AML-193 (cell line): ENCODE data around the gene NTNG2.
A peak's percentile ranks its signal among the peaks of the same experiment; 100 is the strongest.

ENCODE experiments used
- DNase-seq, 2 experiments: peaks; one replicate each; lab custom pipeline; 2025; lab: John Stamatoyannopoulos, UW

Gene NTNG2

DNA sequence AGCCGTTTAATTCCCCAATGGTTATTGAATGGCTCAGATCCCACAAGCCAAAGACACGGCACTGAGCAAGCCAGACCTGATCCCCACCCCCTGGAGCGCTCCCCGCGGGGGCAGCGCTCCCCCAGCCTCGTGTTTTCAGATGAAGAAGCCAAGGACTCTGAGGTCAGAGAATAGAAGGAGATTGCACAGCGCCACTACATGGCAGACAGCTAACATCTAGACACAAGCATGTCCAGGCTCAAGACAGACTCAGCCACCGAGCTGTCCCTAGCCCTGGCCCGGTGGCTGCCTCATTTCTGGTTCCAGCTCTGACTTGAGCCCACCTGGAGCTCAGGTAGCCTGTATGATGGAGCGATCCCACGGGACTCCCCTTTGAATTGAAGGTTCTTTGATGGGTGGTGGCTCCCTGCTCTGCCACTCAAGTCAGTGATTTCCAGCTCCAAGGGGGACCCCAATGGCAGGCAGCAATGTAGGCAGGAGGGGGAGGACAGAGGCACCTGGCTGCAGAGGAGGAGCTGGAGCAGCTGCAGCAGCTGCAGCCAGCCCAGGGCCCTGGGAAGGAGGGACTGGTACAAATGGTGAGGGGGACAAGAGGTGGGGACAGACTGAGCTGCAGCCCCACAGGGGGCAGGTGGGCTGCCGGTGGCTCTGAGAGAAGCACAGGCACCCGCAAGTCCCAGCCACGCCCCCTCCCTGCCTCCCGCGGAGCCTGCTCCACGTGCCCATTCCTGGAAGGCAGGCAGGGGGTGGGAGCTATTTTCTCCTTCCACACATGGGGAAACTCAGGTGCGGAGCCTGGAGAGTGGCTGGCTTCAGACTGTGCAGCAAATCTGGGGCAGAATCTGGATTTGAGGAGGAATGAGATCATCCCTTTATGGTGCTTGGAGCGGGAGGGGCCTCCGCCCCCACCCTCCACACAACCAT is 40.2 kb downstream of the NTNG2 start:
- DNase-seq: no peak

DNA sequence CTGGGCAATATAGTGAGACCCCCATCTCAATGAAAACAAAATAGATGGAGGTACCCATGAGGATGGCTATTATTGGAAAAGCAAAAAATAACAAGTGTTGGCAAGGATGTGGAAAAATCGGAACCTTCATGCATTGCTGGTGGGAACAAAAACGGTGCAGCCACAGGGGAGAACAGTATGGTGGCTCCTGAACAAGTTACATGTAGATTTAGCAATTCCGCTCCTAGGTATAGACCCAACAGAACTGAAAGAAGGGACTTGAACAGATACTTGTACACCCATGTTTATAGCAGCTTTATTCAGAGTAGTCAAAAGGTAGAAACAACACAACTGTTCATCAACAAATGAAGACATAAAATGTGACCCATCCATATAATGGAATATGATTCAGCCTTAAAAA is 43.0 kb downstream of the NTNG2 start:
- DNase-seq: no peak

DNA sequence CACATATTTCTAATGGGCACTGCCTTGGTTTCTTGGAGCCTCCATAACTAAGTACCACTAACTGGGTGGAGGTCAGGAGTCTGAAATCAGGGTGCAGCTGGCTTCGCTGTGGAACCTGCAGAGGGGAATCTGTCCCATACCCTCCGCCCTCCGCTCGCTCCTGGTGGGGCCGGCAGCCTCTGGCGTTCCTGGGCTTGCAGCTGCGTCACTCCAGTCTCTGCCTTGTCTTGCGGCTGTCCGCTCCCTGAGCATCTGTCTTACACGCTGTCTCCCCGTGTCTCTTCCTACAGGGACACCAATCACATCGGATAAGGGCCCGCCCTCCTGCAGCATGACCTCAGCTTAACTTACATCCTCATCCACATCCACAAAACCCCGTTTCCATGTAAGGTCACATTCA is 45.4 kb downstream of the NTNG2 start:
- no peak for DNase-seq

DNA sequence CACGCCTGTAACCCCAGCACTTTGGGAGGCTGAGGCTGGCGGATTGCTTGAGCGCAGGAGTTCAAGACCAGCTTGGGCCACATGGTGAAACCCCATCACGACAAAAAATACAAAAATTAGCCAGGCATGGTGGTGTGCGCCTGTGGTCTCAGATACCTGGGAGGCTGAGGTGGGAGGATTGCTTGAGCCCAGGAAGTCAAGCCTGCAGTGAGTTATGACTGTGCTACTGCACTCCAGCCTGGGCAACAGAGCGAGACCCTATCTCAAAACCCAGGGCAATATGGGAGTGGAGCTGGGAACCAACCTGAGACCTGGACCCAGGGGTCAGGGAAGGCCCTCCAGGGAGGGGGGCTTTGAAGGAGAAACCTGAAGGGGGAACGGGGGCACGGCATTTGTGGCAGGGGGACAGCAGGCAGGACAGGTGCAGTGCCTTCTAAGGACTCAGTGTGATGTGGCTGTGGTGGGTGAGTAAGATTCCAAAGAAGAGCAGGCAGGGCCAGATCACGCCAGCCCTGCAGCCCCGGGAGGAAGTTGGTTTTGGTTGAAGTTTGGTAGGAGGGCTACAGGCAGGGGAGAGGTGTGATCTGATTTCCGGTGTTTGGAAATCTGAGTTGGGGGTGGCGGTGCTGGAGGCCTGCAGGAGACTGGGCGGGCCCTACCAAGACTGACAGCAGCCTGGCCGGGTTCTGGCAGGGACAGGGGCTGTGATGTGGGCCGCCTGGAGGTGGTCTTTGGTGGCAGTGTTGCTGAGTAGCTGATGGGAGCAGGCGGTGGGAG is 46.2 kb downstream of the NTNG2 start:
- DNase-seq: no peak

DNA sequence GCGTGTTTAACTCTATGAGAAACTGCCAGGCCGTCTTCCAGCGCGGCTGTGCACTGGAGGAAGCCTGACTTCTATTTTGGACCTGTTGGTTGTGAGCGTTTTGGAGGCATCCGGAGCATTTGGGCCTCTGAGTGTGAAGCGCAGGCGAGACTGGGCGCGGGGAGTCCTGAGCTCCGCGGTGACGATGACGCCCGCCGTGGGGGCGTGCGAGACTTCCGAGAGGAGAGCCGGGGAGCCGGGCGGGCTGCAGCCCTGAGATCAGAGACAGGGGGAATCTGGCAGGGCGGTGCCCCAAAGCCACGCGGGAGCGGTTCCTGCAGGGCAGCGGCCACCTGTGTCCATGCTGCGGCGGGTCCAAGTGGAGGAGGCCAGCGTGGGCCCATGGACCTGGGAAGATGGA is 47.4 kb downstream of the NTNG2 start:
- no peak for DNase-seq

DNA sequence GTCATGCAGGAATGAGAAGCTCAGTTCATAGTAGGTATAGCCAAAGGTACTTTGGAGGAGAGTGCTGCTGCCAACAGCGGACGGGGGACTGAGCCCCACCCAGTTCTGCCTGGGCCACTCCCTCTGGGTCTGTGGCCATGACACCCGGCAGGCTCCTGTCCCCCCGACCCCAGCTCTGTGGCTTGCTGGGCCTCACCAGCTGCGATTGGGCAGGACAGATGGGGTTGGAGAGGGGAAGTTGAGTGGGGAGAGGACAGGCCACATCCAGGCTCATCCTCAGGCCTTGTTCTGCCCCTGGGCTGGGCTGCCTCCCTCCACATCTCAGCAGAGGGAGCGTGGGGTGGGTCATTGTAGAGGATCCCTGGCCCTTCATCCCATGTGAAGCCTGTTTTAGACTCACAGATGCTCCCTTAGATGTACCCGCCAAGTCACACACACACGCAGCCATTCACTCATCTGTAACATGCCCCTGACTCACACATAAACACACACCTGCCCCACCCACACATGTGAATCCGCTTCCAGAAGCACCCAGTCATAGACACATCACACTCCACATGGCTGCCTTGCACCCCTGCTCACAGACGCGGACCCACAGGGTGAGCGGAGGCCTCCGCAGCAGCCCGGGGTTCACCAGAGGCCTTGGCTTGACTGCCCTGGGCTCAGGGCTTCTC is 48.8 kb downstream of the NTNG2 start:
- no peak for DNase-seq

DNA sequence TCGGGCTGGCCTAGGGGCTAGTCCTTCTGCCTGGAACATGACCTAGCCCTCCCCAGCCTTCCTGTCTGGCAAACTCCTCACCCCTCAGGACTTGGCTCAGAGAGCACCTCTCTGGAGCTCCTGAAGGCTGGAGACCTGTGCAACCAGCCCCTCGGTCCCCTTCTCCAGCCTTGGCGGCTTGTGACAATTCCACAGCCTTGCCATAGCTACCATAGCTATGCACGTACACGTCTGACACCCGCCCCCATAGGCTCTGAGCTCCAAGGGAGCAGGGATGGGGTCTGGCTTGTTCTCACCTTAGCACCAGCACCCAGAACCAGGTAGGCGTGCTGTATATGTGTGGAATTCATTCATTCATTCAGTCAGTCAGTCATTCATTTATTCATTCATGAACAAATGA is 49.7 kb downstream of the NTNG2 start:
- no peak for DNase-seq

DNA sequence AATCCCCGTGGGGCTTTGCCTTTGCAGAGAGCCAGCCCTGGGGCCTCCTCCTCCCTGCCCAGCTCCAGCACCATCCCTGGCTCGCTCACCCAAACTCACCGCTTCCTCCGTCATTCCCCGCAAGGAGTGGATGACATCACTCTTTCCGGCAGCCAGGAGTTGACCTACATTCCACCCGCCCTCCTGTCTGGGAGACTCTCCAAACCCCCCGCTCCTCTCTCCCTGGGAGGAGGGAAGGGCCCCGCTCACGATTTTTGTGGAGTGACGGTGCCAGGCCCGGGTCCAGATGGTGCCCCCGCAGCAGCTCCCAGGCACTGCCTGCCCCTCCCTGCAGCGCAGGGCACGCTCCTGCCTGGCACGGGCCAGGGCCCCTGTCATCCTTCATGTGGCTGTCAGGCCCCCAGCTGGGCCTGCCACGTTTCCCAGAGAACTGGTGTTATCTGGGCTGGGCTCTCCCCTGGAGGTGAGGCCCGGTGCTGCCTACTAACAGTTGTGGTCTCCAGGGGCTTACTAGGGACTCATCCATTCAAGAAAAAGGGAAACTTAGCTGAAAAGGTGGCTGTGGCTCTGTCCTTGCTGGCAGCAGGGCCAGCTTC is 52.3 kb downstream of the NTNG2 start:
- no peak for DNase-seq

DNA sequence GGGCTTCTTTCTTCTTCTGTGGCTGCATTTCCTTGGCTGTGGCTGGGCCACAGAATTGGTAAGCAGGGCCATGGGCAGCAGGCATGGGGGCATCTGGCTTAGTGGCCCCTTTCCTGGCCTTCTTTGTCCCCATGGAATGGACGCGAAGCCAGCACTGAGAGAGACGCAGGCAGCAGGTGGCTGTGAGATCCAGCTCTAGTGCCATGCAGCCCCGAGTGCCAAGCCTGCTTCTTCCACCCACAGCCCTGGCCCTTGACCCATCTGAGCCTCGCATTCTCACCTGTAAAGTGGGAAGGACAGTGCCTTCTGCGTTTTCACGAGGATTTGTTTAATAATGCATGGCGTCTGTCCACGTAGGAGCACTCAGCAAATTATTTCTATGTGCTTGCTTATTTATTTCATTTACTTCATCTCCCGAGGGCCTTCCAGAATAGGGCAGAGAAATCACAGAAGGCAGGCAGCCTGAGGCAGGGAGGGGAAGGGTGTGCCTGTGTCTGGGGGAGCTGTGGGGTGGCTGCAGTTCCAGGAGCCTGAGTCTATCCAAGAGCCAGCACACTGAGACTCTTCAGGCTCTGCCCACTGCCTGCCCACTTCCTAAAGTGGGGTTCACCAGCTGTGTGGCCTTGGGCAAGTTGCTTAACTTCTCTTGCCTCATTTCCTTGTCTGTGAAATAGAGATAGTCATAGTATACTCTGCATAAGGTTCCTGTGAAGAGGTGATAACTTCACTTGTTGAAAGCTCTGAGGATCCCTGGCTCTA is 55.2 kb downstream of the NTNG2 start:
- peak; percentile 83 to 84 for DNase-seq

DNA sequence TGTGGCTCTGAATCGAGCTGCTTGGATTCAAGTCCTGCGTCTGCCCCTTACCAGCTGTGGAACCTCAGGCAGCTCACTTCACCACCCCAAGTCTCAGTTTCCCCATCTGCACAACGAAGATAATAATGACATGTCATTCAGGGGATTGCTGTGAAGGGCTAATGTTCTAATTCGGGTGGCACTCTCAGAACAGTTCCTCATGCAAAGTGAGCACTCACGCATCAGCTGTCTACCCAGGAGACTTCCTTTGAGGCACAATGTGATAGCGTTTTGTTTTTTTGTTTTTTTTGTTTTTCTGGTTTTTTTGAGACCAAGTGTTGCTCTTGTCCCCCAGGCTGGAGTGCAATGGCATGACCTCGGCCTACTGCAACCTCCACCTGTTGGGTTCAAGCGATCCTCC is 56.4 kb downstream of the NTNG2 start:
- DNase-seq: no peak

DNA sequence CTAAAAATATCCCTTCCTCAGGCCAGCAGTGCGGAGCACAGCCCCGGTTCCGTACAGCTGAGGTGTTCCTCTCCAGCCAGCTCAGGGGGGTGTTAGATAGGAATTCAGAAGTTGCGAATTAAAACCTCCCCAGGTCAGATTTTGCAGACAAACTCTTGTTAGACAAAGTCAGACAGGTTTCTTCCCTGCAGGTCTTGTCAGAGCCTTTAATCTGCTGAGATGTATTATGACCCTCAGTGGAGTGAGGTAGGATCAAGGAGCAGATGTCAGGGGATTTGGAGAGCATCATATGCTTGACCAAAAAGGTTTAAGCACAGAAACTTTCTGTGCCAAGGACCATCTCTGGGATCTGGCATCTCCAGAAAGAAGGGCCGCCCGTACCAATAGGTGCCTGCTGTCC is 60.1 kb downstream of the NTNG2 start:
- DNase-seq: no peak

DNA sequence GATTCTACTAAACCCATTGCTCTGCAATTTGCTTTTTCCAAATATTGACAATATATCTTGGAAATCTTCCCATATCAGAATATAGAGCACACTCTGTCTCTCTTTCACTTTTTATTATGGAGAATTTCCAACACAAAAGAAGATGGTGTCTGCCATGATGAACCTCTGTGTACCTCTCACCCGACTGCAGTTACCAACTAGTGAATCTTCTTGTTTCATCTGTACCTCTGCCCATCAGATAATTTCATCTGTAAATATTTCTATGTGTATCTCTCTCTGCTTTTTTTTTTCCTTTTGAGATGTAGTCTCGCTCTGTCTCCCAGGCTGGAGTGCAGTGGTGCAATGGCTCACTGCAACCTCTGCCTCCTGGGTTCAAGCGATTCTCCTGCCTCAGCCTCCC is 62.8 kb downstream of the NTNG2 start:
- DNase-seq: no peak

DNA sequence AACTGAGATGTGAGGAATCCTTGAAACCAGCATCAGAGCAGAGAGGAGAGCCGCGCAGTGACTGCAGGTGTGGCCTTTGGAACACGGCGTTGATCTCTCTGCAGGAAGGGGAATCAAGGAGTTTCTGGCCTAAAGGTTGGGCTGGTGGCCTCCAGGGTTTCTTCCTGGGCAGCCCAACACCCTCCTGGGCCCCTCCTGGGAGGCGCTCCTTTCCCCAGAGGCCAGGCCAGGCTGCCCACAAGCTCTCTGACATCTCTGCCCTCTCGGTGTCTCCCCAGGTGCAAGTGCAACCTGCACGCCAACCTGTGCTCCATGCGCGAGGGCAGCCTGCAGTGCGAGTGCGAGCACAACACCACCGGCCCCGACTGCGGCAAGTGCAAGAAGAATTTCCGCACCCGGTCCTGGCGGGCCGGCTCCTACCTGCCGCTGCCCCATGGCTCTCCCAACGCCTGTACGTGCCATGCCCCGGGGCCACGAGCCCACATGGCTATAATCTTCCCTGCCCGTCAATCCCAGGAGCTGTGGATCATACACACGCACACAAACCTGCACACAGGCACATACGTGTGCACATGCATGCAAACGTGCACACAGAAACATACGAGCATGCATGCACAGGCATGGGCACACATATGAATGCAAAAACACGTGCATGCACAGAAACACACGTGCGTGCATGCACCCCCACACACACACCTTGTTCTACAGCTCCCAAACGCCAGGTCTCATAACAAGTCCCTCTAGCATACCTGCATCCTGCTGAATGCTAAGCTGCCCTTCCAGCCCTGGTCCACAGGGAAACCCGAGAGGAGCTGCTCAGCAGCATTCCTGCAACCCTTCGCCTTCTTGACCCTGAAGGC is 64.9 kb downstream of the NTNG2 start:
- DNase-seq: no peak

DNA sequence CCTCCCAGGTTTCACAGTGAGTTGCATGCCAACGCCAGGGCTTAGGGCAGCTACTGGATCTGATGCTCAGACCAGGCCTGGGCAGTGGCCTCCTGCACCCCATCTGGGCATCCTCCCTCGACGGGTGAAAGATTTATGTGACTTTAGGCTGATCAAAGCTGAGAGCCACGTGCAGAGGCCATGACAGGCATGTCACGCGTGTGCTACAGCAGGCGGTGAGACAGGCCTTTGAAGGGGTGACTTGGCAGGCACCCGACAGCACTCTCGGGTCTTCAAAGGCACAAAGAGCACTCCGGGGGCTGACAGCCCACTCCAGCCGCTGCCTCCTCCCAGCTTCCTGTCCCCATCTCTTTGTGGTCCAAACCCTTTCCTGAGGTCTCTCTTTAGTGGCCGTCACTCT is 66.2 kb downstream of the NTNG2 start:
- no peak for DNase-seq

DNA sequence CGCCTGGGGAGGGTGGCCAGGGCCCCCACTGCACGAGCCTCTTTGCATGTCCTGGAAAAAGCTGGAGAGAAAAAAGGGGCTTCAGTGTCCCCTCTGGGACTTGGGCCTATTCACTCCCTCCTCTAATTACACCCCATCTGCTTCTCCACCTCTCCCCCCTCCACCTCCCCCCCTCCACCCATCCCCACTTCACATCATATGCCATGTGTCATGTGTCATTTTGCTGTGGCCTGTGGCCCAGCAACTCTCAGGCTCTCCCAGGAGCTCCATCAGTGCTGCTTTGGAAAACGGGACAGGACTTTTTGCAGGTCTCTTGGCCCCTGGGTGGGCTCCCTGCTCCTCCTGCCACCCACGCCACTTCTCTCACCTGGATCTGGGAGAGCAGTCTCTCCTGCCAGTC is 68.7 kb downstream of the NTNG2 start:
- DNase-seq: no peak

DNA sequence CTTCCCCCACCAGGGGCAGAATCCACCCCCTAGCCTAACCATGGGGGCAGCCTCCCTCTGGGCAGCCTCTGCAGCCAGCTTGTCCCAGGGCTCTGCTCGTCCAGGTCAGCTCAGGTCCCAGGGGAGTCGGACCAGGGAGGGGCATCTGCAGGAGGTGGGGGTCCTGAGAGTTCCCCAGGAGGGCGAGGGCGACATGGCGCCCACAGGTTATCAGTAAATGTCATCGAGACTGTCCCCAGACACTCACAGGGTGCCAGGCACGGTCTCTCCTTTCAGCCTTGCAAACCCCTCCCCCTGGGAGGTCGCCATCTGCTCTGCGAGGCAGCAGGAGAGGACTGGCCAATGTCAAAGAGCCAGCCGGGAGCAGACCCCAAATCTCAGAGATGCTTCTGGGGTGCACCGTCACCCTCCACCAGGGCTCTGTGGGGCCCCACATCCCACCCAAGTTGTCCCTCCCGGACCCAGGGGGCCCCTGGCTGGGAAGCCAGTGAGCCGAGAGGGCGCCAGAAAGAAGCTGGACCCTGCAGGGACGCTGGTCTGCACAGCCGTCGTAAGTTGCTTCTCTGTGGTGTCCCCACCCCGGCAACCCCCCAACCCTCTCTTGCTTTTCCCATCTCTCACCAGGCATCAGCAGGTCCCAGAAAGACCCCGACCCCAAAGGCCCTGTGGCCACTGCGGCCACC is 69.3 kb downstream of the NTNG2 start:
- no peak for DNase-seq

DNA sequence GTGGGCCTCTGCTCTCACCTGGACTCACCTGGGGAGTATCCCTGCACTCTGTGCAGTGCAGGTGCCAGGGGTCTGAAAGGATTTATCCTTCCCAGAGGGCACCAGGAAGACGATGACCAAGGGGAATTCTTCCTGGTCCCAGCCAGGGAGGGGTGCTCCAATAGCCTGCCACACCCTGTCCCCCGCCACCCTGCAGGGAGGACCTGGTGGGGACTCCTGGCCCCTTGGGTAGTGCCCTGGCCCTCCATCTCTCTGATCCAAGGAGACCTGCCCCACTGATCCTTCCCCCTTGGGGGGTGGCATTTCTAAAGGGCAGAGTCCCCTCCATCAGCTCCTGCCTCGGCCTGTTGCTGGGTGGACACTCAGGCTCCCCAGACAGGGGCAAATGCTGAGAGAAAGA is 70.7 kb downstream of the NTNG2 start:
- DNase-seq: no peak

DNA sequence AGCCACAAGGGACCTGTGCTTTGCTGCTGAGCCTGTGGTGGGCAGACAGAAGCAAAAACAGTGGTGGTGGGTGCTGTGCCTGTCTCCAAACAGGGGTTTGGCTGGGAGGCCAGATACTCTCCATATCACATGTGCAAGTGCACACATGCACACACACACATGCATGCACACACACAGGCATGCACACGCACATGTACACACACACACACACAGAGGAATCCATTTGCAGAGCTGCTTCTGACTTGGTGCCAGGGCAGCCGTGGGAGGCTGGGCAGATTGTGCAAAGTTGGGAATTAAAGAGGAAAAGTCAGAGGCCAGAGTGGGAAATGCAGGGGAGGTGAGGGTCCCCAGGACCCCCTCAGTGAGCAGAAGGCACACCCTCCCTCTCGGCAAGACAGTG is 71.3 kb downstream of the NTNG2 start:
- no peak for DNase-seq

DNA sequence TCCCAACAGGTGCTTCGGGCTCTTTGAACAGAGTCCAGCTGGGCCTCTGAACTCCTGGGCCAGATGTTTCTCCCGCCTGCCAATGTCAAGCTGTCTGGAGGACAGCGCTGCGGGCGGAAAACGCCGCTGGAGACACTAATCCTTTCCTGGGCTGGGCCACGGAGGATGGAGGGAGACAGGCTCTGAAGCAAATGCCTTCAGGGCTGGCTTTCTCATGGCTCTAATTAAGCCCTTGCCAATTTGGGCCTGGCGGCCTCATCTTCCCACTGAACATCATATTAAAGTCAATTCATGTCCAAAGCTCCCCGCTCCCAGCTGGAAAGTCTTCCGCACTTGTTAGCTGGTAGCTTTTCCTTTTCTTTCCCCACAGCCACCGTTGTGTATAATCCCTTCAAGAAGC is 72.7 kb downstream of the NTNG2 start:
- no peak for DNase-seq

DNA sequence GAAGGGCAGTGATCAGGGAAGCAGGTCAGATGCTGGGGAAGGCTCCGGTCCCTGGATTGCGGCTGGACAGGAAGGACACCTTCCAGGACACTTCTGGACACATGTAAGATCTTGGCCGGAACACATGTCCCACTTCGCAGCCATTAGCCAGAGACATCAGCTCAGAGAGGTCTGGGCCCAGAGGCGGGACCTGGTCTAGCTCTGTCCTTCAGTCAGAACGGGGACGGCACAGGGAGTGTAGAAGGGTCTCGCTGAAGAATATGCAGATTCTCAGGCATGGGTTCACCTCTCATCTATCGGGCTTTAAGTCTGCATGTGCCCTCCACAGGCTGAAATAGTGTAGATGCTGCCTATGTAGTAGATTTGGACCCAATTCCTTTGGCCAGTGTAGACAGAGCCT is 73.3 kb downstream of the NTNG2 start:
- no peak for DNase-seq
